Ascending aorta (tissue), 2 donors: ENCODE data around the gene GPR39. TPM values are rescaled to one million over a fixed set of nuclear protein-coding genes. Genes with fewer than 3 reads are reported as not detected.

ENCODE experiments used
- DNase-seq, 2 donors: peaks; one replicate each; pipeline ENCODE4 v3.0.0-alpha.2; 2019; ENCODE audit warnings: low spot score in 2 of 2
- H3K27ac ChIP-seq, 2 donors: fragments of 200-600 bp; sonication (generic); one replicate each; pipeline ENCODE4 v1.5.1; 2016 to 2017; ENCODE audit warnings: mild to moderate bottlenecking in 1 of 2
- H3K27me3 ChIP-seq: fragments of 200-600 bp; sonication (generic); one replicate; pipeline ENCODE4 v1.5.1; 2017
- H3K36me3 ChIP-seq, 2 donors: fragments of 200-600 bp; sonication (generic); one replicate each; pipeline ENCODE4 v1.5.1; 2016
- H3K4me1 ChIP-seq, 2 donors: fragments of 200-600 bp; sonication (generic); one replicate each; pipeline ENCODE4 v1.5.1; 2016 to 2017; ENCODE audit warnings: mild to moderate bottlenecking in 1 of 2
- H3K4me3 ChIP-seq, 2 donors: fragments of 200-600 bp; sonication (generic); one replicate each; pipeline ENCODE4 v1.5.1; 2016 to 2017; ENCODE audit warnings: mild to moderate bottlenecking in 1 of 2
- H3K9me3 ChIP-seq, 2 donors: fragments of 200-600 bp; sonication (generic); one replicate each; pipeline ENCODE4 v1.5.1; 2016
- intact Hi-C: fragments of 100-400 bp; cut with DNase I; formaldehyde crosslinking; loops from one replicate; pipeline ENCODE4 v1.15.1; 2023
- total RNA-seq: library from RNA; depleted of rRNA; stranded (reverse); fragments of >200 nt; gene quantifications from one replicate; pipeline ENCODE4 v1.1.0, GENCODE V29; 2016
- TF ChIP-seq, protein P1 (sequence below), 3 experiments: fragments of 200-600 bp in 2 of 3; fragments of 450-650 bp in 1 of 3; sonication (generic) in 2 of 3; IDR thresholded peaks; one replicate each; pipeline ENCODE4 v1.5.1; 2016 to 2019; ENCODE audit warnings: antibody characterized with exemption in 3 of 3, mild to moderate bottlenecking in 1 of 3, moderate library complexity in 1 of 3

Gene GPR39
- total RNA-seq, 1 donor from 2014 or later: 0.64 TPM

DNA sequence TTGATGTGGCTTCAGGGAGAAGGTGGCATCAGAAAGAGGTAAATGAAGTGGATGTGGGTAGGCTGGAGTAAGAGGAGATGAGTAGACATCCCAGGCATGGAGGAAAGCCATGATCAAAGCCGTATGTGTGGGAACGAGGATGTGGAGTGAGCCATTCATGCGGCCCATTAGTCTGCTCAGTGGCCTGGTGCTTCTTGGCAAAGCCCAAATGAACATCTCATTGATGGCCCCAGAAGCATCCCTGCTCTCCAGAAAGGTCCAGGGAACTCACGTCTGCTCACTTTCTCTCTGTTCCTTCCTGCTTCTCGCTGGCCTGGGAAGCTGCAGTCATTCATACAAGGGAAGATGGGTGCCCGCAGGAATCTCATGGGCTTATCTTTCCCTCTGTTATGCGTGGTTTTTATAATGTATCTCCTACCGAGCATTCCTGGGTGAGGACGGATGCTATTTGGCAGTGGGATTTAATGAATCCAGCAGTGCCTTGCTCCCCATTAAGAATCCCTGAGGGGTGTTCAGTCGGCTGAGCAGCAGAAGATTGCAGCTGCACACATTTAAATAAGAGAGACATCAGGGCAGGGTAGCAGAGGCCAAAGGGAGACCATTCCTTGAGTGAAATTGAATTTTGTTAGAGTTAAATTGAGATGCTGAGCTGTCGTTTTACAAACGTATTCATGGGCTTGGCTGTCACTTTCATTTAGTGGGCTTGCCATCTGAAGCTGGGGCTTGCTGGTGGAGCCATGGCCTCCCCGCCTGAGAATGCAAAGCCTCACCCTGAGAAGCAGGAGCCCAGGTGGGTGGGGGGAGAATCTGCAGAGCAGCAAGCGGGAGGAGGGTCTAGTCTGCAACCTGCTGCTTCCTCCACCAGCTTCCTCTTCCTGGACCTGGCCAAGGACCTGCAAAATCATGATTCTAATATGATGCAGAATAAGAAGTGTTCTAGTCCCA lies 188.9 kb downstream of the GPR39 start:
- TF ChIP-seq, protein P1, sequence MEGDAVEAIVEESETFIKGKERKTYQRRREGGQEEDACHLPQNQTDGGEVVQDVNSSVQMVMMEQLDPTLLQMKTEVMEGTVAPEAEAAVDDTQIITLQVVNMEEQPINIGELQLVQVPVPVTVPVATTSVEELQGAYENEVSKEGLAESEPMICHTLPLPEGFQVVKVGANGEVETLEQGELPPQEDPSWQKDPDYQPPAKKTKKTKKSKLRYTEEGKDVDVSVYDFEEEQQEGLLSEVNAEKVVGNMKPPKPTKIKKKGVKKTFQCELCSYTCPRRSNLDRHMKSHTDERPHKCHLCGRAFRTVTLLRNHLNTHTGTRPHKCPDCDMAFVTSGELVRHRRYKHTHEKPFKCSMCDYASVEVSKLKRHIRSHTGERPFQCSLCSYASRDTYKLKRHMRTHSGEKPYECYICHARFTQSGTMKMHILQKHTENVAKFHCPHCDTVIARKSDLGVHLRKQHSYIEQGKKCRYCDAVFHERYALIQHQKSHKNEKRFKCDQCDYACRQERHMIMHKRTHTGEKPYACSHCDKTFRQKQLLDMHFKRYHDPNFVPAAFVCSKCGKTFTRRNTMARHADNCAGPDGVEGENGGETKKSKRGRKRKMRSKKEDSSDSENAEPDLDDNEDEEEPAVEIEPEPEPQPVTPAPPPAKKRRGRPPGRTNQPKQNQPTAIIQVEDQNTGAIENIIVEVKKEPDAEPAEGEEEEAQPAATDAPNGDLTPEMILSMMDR (IDR thresholded peaks at IDR 0.05): no peak
- Histone ChIP-seq H3K9me3 (no peaks in the 10 kb centered on the region), H3K4me3 (no peak overlapping the region), H3K27me3 (no peaks in the 10 kb centered on the region), H3K27ac (no peak overlapping the region), H3K36me3 (no peaks in the 10 kb centered on the region), H3K4me1 (no peaks in the 10 kb centered on the region)
- intact Hi-C loops: no loop called here
- DNase-seq: no peak

GRCh38 chr2:132606649-132607048 lies 190.0 kb downstream of the GPR39 start:
- no peak overlapping the region for H3K4me3 ChIP-seq
- no peaks in the 10 kb centered on the region for H3K9me3 ChIP-seq
- no peak for DNase-seq
- no peaks in the 10 kb centered on the region for H3K27me3 ChIP-seq
- H3K36me3 ChIP-seq: no peaks in the 10 kb centered on the region
- TF ChIP-seq, protein P1 (IDR thresholded peaks at IDR 0.05): no peak
- H3K27ac ChIP-seq: no peak overlapping the region
- H3K4me1 ChIP-seq: no peaks in the 10 kb centered on the region
- intact Hi-C loops: no loop called here

- TF ChIP-seq, protein P1 (IDR thresholded peaks at IDR 0.05): no peak
- H3K4me3 ChIP-seq: no peak overlapping the region
- H3K4me1 ChIP-seq: no peaks in the 10 kb centered on the region
- DNase-seq: no peak
- H3K9me3 ChIP-seq: no peaks in the 10 kb centered on the region
- H3K27me3 ChIP-seq: no peaks in the 10 kb centered on the region
- no peak overlapping the region for H3K27ac ChIP-seq
- intact Hi-C loops: no loop called here
- H3K36me3 ChIP-seq: no peaks in the 10 kb centered on the region
Observed at GRCh38 chr2:132607426-132608090, 191.0 kb downstream of the GPR39 start.

GRCh38 chr2:132608311-132608710 lies 191.7 kb downstream of the GPR39 start:
- no peaks in the 10 kb centered on the region for H3K27me3 ChIP-seq
- no peaks in the 10 kb centered on the region for H3K4me1 ChIP-seq
- DNase-seq: no peak
- H3K36me3 ChIP-seq: no peaks in the 10 kb centered on the region
- no peak overlapping the region for H3K4me3 ChIP-seq
- intact Hi-C loops: no loop called here
- TF ChIP-seq, protein P1 (IDR thresholded peaks at IDR 0.05): no peak
- H3K9me3 ChIP-seq: no peaks in the 10 kb centered on the region
- H3K27ac ChIP-seq: no peak overlapping the region

DNA sequence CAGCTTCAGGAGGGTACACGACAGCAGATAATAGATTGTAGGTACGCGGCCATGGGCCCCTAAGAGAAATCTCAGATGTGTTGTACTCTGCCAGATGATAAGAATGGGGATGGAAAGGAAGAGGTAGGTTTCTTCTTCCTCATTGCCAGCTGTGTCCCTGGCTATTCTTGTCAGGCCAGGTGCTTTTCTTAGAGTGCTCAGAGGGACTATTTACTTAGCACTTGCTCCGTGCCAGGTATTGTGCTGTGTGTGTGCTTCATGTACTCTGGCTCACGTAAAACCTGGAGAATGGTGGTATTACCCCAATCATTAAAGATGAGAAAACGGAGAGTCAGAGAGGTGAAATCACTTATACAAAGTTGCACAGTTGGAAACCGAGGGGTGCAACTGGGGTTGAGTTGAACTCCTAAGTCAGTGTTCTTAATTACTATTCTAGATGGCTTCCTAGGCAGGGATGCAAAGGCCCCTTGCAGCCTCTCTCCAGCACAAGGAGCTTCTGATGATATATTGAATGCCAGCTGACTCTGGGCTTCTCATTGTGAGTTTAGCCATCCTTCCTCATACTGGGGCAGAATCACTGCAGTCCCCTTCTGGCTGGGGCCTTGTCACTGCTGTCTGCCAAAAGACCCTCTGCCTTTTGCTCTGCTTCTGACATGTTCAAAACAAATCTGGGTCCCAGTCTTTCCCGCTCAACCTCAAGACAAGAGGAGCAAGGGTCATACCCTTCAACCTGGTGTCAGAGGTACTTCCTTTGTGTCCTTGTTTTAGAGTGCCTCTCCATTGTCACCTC lies 192.7 kb downstream of the GPR39 start:
- TF ChIP-seq, protein P1 (IDR thresholded peaks at IDR 0.05): no peak
- Histone ChIP-seq H3K27ac (no peak overlapping the region), H3K4me1 (no peaks in the 10 kb centered on the region), H3K36me3 (no peaks in the 10 kb centered on the region), H3K4me3 (no peak overlapping the region), H3K9me3 (no peaks in the 10 kb centered on the region), H3K27me3 (no peaks in the 10 kb centered on the region)
- no peak for DNase-seq
- intact Hi-C loops: no loop called here
